Ascending aorta (tissue), 2 donors: ENCODE measurements around the gene PDE10A. TPM values are rescaled to one million over a fixed set of nuclear protein-coding genes. Genes with fewer than 3 reads are reported as not detected.

ENCODE experiments used
- DNase-seq, 2 donors: peaks; one replicate each; pipeline ENCODE4 v3.0.0-alpha.2; 2019; ENCODE audit warnings: low spot score in 2 of 2
- H3K27ac ChIP-seq, 2 donors: fragments of 200-600 bp; sonication (generic); one replicate each; pipeline ENCODE4 v1.5.1; 2016 to 2017; ENCODE audit warnings: mild to moderate bottlenecking in 1 of 2
- H3K27me3 ChIP-seq: fragments of 200-600 bp; sonication (generic); one replicate; pipeline ENCODE4 v1.5.1; 2017
- H3K36me3 ChIP-seq, 2 donors: fragments of 200-600 bp; sonication (generic); one replicate each; pipeline ENCODE4 v1.5.1; 2016
- H3K4me1 ChIP-seq, 2 donors: fragments of 200-600 bp; sonication (generic); one replicate each; pipeline ENCODE4 v1.5.1; 2016 to 2017; ENCODE audit warnings: mild to moderate bottlenecking in 1 of 2
- H3K4me3 ChIP-seq, 2 donors: fragments of 200-600 bp; sonication (generic); one replicate each; pipeline ENCODE4 v1.5.1; 2016 to 2017; ENCODE audit warnings: mild to moderate bottlenecking in 1 of 2
- H3K9me3 ChIP-seq, 2 donors: fragments of 200-600 bp; sonication (generic); one replicate each; pipeline ENCODE4 v1.5.1; 2016
- intact Hi-C: fragments of 100-400 bp; cut with DNase I; formaldehyde crosslinking; loops from one replicate; pipeline ENCODE4 v1.15.1; 2023
- total RNA-seq: library from RNA; depleted of rRNA; stranded (reverse); fragments of >200 nt; gene quantifications from one replicate; pipeline ENCODE4 v1.1.0, GENCODE V29; 2016
- TF ChIP-seq, protein P1 (sequence below), 3 experiments: fragments of 200-600 bp in 2 of 3; fragments of 450-650 bp in 1 of 3; sonication (generic) in 2 of 3; IDR thresholded peaks; one replicate each; pipeline ENCODE4 v1.5.1; 2016 to 2019; ENCODE audit warnings: antibody characterized with exemption in 3 of 3, mild to moderate bottlenecking in 1 of 3, moderate library complexity in 1 of 3

The PDE10A gene
- total RNA-seq, 1 donor from 2014 or later, result 2.0 TPM

DNA sequence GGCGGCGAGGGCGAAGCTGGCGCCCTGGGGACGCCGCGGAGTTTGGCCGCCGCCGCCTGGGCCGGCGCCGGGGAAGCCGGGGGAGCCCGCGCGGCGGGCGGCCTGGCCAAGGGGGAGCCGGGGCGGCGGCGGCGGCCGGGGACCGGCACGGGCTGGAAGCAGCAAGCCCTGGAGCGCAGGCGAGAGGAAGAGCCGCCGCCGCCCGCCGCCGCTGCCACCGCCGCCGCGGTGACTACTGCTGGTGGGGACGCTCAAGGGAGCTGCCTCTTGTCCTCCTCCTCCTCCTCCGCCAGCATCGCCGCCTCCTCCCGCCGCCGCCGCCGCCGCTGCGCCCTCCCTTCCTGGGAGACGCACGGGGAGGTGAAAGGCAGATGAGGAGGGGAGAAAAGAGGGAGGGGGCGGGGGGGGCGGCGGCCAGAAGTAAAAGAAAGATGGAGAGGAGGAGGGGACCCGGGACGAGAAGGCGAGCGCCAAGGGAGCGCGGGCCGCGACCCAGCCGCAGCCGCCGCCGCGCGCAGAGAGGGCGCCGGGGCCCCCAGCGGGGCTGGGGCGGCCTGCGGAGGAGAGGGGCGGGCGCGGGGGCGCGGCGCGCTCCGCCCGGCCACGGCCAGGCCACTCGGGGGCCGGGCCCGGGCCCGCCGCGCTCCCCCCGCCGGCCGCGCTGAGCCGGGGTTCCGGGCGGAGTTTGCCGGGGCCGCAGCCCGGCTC is 846 bp downstream of the PDE10A start:
- Histone ChIP-seq H3K9me3 (no peaks in the 10 kb centered on the region), H3K4me1 (peaks cover 23% of the 10 kb centered on the region in 2 donors), H3K27me3 (peaks cover 9% of the 10 kb centered on the region), H3K36me3 (no peaks in the 10 kb centered on the region), H3K4me3 (peak overlapping the region; percentile 69 to 87), H3K27ac (no peak overlapping the region)
- intact Hi-C loops, result loop anchor here (5.0 kb wide), 1 partner anchor 55 kb away; no protein-coding TSS in a partner anchor
- no peak for DNase-seq
- TF ChIP-seq, protein P1, sequence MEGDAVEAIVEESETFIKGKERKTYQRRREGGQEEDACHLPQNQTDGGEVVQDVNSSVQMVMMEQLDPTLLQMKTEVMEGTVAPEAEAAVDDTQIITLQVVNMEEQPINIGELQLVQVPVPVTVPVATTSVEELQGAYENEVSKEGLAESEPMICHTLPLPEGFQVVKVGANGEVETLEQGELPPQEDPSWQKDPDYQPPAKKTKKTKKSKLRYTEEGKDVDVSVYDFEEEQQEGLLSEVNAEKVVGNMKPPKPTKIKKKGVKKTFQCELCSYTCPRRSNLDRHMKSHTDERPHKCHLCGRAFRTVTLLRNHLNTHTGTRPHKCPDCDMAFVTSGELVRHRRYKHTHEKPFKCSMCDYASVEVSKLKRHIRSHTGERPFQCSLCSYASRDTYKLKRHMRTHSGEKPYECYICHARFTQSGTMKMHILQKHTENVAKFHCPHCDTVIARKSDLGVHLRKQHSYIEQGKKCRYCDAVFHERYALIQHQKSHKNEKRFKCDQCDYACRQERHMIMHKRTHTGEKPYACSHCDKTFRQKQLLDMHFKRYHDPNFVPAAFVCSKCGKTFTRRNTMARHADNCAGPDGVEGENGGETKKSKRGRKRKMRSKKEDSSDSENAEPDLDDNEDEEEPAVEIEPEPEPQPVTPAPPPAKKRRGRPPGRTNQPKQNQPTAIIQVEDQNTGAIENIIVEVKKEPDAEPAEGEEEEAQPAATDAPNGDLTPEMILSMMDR (IDR thresholded peaks at IDR 0.05), result no peak

DNA sequence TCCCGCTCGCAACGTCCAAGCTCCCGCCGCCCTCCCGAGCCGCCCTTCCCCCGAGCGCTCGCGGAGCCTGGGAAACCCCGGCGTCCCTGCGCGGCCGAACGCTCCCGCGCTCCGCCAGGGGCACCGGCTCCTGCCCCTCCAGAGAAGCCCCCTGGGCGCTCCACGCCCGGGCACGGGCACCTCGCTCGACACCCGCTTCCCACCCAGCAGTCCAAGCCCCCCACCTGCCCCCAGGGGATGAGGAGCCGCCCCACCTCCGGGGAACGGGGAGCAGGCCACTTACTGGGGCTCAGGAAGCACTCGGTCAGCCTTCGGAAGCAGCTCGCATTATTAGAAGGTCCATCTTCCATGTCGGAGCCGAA is 1.4 kb downstream of the PDE10A start:
- no peak for DNase-seq
- intact Hi-C loops, result loop anchor here (5.0 kb wide), 1 partner anchor 56 kb away; no protein-coding TSS in a partner anchor
- Histone ChIP-seq H3K4me1 (peaks cover 23% of the 10 kb centered on the region in 2 donors), H3K27me3 (peaks cover 9% of the 10 kb centered on the region), H3K27ac (peak overlapping the region in 1 of 2 donors; percentile 14), H3K9me3 (no peaks in the 10 kb centered on the region), H3K4me3 (peak overlapping the region; percentile 69 to 87), H3K36me3 (no peaks in the 10 kb centered on the region)
- TF ChIP-seq, protein P1 (IDR thresholded peaks at IDR 0.05), result no peak

DNA sequence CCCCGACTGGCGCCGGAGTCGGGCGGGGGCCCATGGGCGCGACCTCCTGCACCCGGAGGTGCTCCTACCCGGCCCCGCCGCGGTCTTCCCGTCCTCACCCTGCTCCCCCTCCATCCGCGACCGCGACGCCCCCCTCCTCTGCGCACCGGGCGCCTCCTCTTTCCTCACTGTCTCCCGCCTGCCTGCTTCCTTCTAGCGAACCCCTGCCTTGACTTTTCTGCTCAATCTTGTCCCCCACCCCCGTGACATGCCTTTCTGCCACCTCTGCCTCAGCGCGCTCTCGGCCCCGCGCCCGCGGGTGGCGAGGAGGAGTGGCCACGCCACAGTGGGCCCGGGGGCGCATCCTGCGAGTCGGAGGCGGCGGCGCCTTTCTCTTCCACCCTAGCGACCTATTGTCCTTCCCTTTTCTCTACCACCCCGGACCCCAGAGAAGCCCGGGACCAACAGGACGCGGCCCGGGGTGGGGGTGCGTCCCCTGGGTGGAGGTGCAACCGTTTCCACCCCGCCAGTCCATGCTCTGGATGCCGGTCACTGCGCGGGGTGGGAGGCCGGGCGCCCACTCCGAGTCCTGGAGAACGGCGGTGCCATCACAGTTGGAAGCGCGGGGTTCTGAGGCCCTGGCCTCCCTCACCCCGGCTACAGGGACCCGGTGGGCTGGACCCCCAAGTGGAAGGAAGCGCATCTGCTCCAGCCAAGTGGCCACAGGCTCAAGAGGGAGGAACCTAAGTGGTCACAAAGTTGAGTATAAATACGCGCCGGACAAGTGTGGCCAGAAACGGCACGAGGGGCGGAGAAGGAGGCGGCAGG is 2.0 kb downstream of the PDE10A start:
- H3K27me3 ChIP-seq, result peaks cover 9% of the 10 kb centered on the region
- no peaks in the 10 kb centered on the region for H3K9me3 ChIP-seq
- H3K27ac ChIP-seq, result peak overlapping the region in 1 of 2 donors; percentile 14
- no peaks in the 10 kb centered on the region for H3K36me3 ChIP-seq
- DNase-seq, result no peak
- peaks cover 23% of the 10 kb centered on the region in 2 donors for H3K4me1 ChIP-seq
- TF ChIP-seq, protein P1 (IDR thresholded peaks at IDR 0.05), result no peak
- intact Hi-C loops, result loop anchor here (5.0 kb wide), 1 partner anchor 56 kb away; no protein-coding TSS in a partner anchor
- H3K4me3 ChIP-seq, result peak overlapping the region; percentile 69 to 87

DNA sequence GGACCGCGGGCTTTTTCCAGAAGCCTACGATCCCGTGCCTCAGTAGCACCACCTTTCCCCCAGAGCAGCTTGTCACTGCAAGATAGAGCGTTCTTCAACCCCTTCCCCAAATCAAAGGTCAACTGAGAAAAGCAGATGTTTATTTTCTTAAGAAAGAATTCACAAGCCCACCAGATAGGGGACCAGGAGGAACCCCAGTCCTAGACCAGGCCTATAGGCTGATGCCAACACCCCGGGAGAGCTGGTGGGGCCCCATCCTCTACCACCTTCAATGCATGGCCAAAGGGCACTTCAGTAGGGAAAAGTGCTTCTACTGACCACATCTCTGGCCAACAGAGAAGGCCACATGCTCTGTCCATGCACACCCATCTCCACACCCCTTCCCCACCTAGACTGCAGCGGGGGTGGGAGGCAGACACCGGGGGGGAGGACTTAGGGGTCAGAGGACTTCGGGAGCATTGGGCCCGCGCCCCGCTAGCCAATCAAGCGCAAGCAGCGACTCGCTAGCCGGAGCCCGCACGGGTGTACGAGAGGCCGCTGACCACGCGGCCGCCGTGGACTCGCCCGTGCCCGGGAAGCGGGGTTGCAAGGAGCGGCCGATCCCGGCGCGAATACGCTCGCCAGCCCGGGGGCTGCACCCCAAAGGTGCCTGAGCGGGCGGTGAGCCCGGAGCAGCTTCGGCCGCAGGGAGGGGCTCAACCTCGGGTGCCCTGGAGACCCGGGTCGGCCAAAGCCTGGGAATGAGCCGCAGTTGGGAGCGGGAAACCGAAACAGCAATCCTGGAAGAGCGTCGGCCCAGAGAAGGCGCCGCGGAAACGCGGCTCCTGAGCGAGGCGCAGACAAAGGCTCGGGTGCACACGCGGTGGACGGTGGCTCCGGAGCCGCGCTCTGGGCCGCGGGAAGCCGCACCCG is 2.8 kb downstream of the PDE10A start:
- TF ChIP-seq, protein P1 (IDR thresholded peaks at IDR 0.05), result no peak
- peak overlapping the region; percentile 69 to 87 for H3K4me3 ChIP-seq
- intact Hi-C loops, result loop anchor here (5.0 kb wide), 1 partner anchor 57 kb away; no protein-coding TSS in a partner anchor
- no peaks in the 10 kb centered on the region for H3K36me3 ChIP-seq
- H3K4me1 ChIP-seq, result peaks cover 23% of the 10 kb centered on the region in 2 donors
- H3K27ac ChIP-seq, result no peak overlapping the region
- no peak for DNase-seq
- peaks cover 9% of the 10 kb centered on the region for H3K27me3 ChIP-seq
- H3K9me3 ChIP-seq, result no peaks in the 10 kb centered on the region

DNA sequence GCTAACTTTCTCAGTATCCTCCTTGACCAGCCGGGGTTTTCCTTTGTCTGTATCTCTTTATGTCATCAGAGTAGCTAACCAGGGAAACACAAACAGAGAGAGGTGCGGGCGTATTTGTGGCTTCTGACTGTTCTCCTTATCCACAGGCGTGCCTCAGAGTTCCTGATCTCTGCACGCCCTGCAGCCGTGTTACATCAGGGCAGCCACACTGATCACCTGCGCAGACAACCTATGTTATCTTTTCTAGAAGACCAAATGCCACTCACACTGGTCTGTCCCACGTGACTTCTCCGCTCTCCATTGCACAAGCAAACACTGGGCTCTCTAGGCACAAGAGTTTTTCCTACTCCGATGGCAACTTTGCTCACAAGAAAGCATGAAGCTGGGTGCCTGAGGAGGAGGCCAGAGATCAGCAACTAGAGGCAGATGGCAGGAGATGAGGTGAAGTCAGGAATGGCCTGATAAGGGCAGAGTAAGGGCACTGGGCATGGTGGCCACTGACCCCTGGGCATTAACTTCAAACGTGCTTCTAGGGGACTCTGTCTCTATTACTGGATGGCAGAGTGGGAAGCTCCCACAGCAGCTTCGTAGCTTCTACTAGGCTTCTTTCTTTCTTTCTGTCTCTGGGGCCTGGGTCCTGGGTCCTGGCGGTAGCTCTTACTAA is 4.5 kb downstream of the PDE10A start:
- peaks cover 13 to 16% of the 10 kb centered on the region in 2 donors for H3K4me1 ChIP-seq
- intact Hi-C loops, result no loop called here
- DNase-seq, result no peak
- TF ChIP-seq, protein P1 (IDR thresholded peaks at IDR 0.05), result no peak
- no peak overlapping the region for H3K27ac ChIP-seq
- H3K27me3 ChIP-seq, result peaks cover 9% of the 10 kb centered on the region
- H3K4me3 ChIP-seq, result no peak overlapping the region
- H3K36me3 ChIP-seq, result no peaks in the 10 kb centered on the region
- no peaks in the 10 kb centered on the region for H3K9me3 ChIP-seq
